Effector memory CD8-positive, alpha-beta T cell (primary cell): Measurements from ENCODE around the gene OLAH.

Experiments
- ATAC-seq: fragments of 150-1000 bp; cut with Tn5 transposase; replicated peaks from 2 replicates; pipeline ENCODE4 v1.10.0; 2021; ENCODE audit warnings: mild to moderate bottlenecking, moderate library complexity
- DNase-seq, 3 experiments: peaks; one replicate each; pipeline ENCODE4 v3.0.0; 2021
- H3K27ac Mint-ChIP-seq, 2 donors: one replicate each; pipeline ENCODE4 v1.8.0; 2022; ENCODE audit warnings: mild to moderate bottlenecking in 2 of 2, mixed read lengths in 2 of 2, moderate library complexity in 2 of 2
- H3K27me3 Mint-ChIP-seq, 2 donors: one replicate each; pipeline ENCODE4 v1.8.0; 2022; ENCODE audit warnings: mixed read lengths in 2 of 2
- H3K36me3 Mint-ChIP-seq: one replicate; pipeline ENCODE4 v1.8.0; 2022; ENCODE audit warnings: mild to moderate bottlenecking, moderate library complexity, mixed read lengths; ENCODE audit not compliant: insufficient read depth
- H3K4me1 Mint-ChIP-seq, 2 donors: one replicate each; pipeline ENCODE4 v1.8.0; 2022; ENCODE audit warnings: low read depth in 2 of 2, mixed read lengths in 2 of 2
- H3K4me3 Mint-ChIP-seq, 2 donors: one replicate each; pipeline ENCODE4 v1.8.0; 2022; ENCODE audit warnings: mild to moderate bottlenecking in 2 of 2, mixed read lengths in 2 of 2, moderate library complexity in 2 of 2
- H3K9me3 Mint-ChIP-seq, 2 donors: one replicate each; pipeline ENCODE4 v1.8.0; 2022; ENCODE audit warnings: mixed read lengths in 2 of 2

OLAH gene

GRCh38 chr10:15046626-15047025, 2.9 kb downstream of the OLAH start:
- H3K9me3 Mint-ChIP-seq = no peaks in the 10 kb centered on the region
- ATAC-seq (no peak), DNase-seq (no peak)
- no peak overlapping the region for H3K27ac Mint-ChIP-seq
- no peaks in the 10 kb centered on the region for H3K36me3 Mint-ChIP-seq
- peaks cover 6 to 9% of the 10 kb centered on the region in 2 donors for H3K27me3 Mint-ChIP-seq
- H3K4me1 Mint-ChIP-seq = no peaks in the 10 kb centered on the region
- no peak overlapping the region for H3K4me3 Mint-ChIP-seq

DNA sequence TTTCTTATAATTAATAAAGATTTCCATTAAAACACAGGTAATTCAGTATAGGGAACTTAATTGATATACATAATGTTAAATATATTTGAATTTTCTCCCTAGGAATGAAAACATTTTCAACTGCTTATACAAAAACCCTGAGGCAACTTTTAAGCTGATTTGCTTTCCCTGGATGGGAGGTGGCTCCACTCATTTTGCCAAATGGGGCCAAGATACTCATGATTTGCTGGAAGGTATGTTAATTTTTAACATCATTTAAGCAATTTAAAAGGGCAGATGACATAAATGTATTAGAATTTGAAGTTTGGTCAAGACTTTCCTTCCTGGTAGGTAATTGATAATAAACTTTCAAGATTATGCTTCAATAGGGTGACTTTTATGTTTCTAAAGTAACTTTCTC, 5.8 kb downstream of the OLAH start:
- Mint-ChIP-seq H3K4me1 (no peaks in the 10 kb centered on the region), H3K4me3 (no peak overlapping the region), H3K27me3 (peaks cover 12 to 14% of the 10 kb centered on the region in 2 donors), H3K27ac (no peak overlapping the region), H3K9me3 (no peaks in the 10 kb centered on the region), H3K36me3 (no peaks in the 10 kb centered on the region)
- no peak for ATAC-seq
- no peak for DNase-seq

- Mint-ChIP-seq H3K27ac (no peak overlapping the region), H3K9me3 (no peaks in the 10 kb centered on the region), H3K36me3 (no peaks in the 10 kb centered on the region), H3K4me3 (no peak overlapping the region), H3K27me3 (peaks cover 13 to 15% of the 10 kb centered on the region in 2 donors), H3K4me1 (no peaks in the 10 kb centered on the region)
- ATAC-seq = no peak
- no peak for DNase-seq
These were observed 8.4 kb downstream of the OLAH start for GRCh38 chr10:15052121-15052520.

GRCh38 chr10:15053061-15053460, 9.3 kb downstream of the OLAH start:
- Mint-ChIP-seq H3K27ac (no peak overlapping the region), H3K4me1 (no peaks in the 10 kb centered on the region)
- ATAC-seq = no peak

GRCh38 chr10:15058689-15059088, 14.9 kb downstream of the OLAH start:
- Mint-ChIP-seq H3K4me3 (no peak overlapping the region), H3K9me3 (peaks cover 3 to 21% of the 10 kb centered on the region in 2 donors), H3K36me3 (no peaks in the 10 kb centered on the region), H3K27ac (no peak overlapping the region), H3K4me1 (no peaks in the 10 kb centered on the region), H3K27me3 (peaks cover 45 to 51% of the 10 kb centered on the region in 2 donors)
- DNase-seq (no peak), ATAC-seq (no peak)

More at GRCh38 chr10:15053061-15053460, 9.3 kb downstream of the OLAH start:
- H3K36me3 Mint-ChIP-seq = no peaks in the 10 kb centered on the region
- no peaks in the 10 kb centered on the region for H3K9me3 Mint-ChIP-seq
- H3K27me3 Mint-ChIP-seq = peaks cover 17 to 20% of the 10 kb centered on the region in 2 donors
- no peak for DNase-seq
- H3K4me3 Mint-ChIP-seq = no peak overlapping the region

DNA sequence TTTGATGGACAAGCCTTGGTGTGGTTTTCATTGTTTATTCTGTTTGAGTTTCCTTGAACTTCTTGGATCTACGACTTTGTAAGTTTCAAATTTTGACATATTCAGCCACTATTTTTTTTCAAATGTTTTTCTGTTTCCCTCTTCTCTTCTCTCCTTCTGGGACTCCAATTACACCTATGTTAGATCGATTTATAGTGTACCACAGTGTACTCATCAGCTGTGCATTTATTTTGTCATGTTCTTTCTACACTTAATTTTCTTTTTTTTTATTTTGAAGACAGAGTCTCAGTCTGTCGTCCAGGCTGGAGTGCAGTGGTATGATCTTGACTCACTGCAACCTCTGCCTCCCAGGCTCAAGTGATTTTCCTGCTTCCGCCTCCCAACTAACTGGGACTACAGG, 16.2 kb downstream of the OLAH start:
- H3K36me3 Mint-ChIP-seq = no peaks in the 10 kb centered on the region
- peaks cover 47 to 48% of the 10 kb centered on the region in 2 donors for H3K27me3 Mint-ChIP-seq
- no peak for ATAC-seq
- H3K9me3 Mint-ChIP-seq = peaks cover 3 to 21% of the 10 kb centered on the region in 2 donors
- no peak overlapping the region for H3K4me3 Mint-ChIP-seq
- no peaks in the 10 kb centered on the region for H3K4me1 Mint-ChIP-seq
- no peak overlapping the region for H3K27ac Mint-ChIP-seq
- no peak for DNase-seq

DNA sequence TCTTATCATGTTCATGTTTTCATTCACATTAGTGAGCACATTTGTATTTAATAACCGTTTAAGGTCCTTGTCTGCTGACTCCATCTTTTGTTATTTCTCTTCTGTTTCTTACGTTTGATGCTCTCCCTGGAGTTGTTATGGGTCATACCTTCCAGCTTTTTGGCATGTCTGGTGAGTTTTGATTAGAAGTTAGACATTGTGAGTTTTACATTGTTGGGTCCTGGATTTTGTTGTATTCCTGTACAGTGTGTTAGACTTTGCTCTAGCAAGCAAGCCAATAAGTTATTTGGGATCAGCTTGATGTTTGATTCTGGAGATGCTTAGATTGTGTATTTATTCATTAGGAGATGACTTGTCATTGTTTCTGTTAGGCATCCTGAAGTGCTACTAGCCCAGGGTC, 16.9 kb downstream of the OLAH start:
- Mint-ChIP-seq H3K4me1 (no peaks in the 10 kb centered on the region), H3K9me3 (peaks cover 3 to 21% of the 10 kb centered on the region in 2 donors), H3K27me3 (peaks cover 50 to 54% of the 10 kb centered on the region in 2 donors), H3K27ac (no peak overlapping the region), H3K4me3 (no peak overlapping the region), H3K36me3 (no peaks in the 10 kb centered on the region)
- DNase-seq (no peak), ATAC-seq (no peak)

- peaks cover 31 to 40% of the 10 kb centered on the region in 2 donors for H3K27me3 Mint-ChIP-seq
- H3K4me1 Mint-ChIP-seq = no peaks in the 10 kb centered on the region
- no peak overlapping the region for H3K27ac Mint-ChIP-seq
- no peak for DNase-seq
- no peak for ATAC-seq
- H3K4me3 Mint-ChIP-seq = no peak overlapping the region
- no peaks in the 10 kb centered on the region for H3K9me3 Mint-ChIP-seq
- no peaks in the 10 kb centered on the region for H3K36me3 Mint-ChIP-seq
These were observed 23.4 kb downstream of the OLAH start for GRCh38 chr10:15067154-15067553.

DNA sequence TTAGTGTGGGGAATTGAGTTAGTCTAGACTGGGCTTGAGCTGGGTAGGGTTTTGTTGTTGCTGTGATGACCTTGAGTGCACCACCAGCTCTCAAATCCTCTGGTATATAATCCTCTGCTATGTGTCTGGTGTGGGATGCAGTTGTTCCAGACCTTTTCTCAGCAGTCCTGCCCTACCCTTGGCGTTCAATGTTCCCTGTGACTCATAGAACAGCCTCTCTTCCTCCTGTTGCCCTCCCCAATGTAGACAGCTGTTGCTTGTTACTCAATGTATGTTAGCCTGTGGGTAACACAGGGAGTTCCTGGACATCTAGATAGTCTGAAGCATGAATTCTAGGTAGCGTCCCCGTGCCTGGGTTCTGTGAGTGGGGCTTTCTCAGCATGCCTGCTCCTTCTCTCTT, 25.1 kb downstream of the OLAH start:
- Mint-ChIP-seq H3K27ac (no peak overlapping the region), H3K4me1 (no peaks in the 10 kb centered on the region), H3K27me3 (peaks cover 37 to 41% of the 10 kb centered on the region in 2 donors), H3K36me3 (no peaks in the 10 kb centered on the region), H3K4me3 (no peak overlapping the region), H3K9me3 (no peaks in the 10 kb centered on the region)
- DNase-seq (no peak), ATAC-seq (no peak)

GRCh38 chr10:15069230-15069629, 25.5 kb downstream of the OLAH start:
- H3K27me3 Mint-ChIP-seq = peaks cover 39 to 41% of the 10 kb centered on the region in 2 donors
- no peaks in the 10 kb centered on the region for H3K4me1 Mint-ChIP-seq

GRCh38 chr10:15072358-15072757, 28.6 kb downstream of the OLAH start:
- Mint-ChIP-seq H3K27ac (no peak overlapping the region), H3K4me1 (no peaks in the 10 kb centered on the region), H3K9me3 (no peaks in the 10 kb centered on the region), H3K36me3 (peaks cover 5% of the 10 kb centered on the region), H3K4me3 (no peak overlapping the region), H3K27me3 (peaks cover 24 to 25% of the 10 kb centered on the region in 2 donors)
- ATAC-seq (no peak), DNase-seq (no peak)

More at GRCh38 chr10:15069230-15069629, 25.5 kb downstream of the OLAH start:
- DNase-seq = no peak
- Mint-ChIP-seq H3K27ac (no peak overlapping the region), H3K36me3 (no peaks in the 10 kb centered on the region), H3K9me3 (no peaks in the 10 kb centered on the region), H3K4me3 (no peak overlapping the region)
- ATAC-seq = no peak

GRCh38 chr10:15075421-15075820, 31.7 kb downstream of the OLAH start:
- DNase-seq (no peak), ATAC-seq (no peak)
- H3K9me3 Mint-ChIP-seq = no peaks in the 10 kb centered on the region
- H3K27me3 Mint-ChIP-seq = peaks cover 17 to 20% of the 10 kb centered on the region in 2 donors
- H3K4me3 Mint-ChIP-seq = no peak overlapping the region
- H3K4me1 Mint-ChIP-seq = no peaks in the 10 kb centered on the region
- H3K36me3 Mint-ChIP-seq = peaks cover 5% of the 10 kb centered on the region
- no peak overlapping the region for H3K27ac Mint-ChIP-seq

DNA sequence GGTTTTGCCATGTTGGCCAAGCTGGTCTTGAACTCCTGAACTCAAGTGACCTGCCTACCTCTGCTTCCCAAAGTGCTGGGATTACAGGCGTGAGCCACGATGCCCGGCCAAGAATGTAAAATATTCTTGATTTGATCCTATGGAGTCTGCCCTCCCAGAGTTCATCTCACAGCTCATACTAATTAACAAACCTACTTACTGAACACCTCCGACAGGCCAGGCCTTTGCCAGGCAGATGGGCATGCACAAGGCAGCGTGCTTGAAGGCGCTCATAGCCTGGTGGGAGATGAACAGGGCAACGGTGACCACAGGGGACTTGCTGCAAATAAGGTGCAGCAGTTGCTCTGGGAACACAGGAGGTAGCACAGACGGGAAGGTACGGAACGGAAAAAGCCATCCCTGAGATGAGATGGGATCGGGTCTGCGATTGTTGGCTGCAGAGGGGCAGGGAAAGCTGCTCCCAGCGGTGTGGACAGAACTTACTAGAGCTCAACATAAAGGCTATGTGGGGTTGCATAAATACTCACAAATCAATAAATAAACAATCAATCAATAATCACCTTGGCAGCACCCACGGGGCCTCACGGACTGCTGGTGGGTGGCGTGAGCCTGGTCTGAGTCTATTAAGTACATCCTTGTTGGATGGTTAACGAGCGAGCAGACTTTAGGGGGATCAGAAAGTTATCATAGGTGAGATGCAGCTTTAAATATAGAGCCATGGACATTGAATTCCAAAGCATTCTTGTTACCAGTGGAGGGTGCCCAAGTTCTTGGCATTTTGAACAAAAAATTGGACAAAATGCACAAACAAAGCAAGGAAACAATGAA, 40.1 kb downstream of the OLAH start:
- Mint-ChIP-seq H3K36me3 (no peaks in the 10 kb centered on the region), H3K27me3 (peaks cover 0 to 6% of the 10 kb centered on the region in 2 donors), H3K4me3 (peak overlapping the region; percentile 6 to 14), H3K4me1 (no peaks in the 10 kb centered on the region), H3K9me3 (no peaks in the 10 kb centered on the region), H3K27ac (no peak overlapping the region)
- DNase-seq (no peak), ATAC-seq (no peak)

DNA sequence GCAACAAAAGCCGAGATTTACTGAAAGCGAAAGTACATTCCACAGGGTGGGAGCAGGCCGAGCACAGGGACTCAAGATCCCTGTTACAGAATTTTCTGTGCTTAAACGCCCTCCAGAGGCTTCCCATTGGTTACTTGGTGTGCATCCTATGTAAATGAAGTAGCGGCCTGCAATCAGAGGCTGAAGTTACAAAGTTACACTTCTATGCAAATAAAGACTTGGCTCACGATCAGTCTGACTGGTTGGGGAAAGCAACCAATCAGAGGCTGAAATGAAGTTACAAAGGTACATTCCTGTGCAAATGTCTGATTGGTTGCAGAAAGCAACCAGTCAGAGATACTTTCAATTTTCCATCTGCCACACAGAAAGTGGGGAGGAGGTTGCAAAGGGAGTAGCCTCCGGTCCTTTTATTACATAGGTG, 40.8 kb downstream of the OLAH start:
- Mint-ChIP-seq H3K4me3 (peak overlapping the region in 1 of 2 donors; percentile 6), H3K27me3 (peaks cover 0 to 6% of the 10 kb centered on the region in 2 donors), H3K27ac (no peak overlapping the region), H3K9me3 (no peaks in the 10 kb centered on the region), H3K4me1 (no peaks in the 10 kb centered on the region), H3K36me3 (no peaks in the 10 kb centered on the region)
- DNase-seq (no peak), ATAC-seq (peak; percentile 4)
